Stimulated activated naive CD8-positive, alpha-beta T cell treated with anti-CD3 and anti-CD28 coated beads, Interleukin-15, Interleukin-2, amounts not matched to agents 100 U/mL and 50 U/mL, for 24 hours (primary cell): Measurements from ENCODE around the gene SAAL1.
A peak's percentile ranks its signal among the peaks of the same experiment; 100 is the strongest.

ENCODE experiments used
- ATAC-seq: fragments of 150-1000 bp; cut with Tn5 transposase; one replicate; pipeline ENCODE4 v1.10.0; 2021
- DNase-seq: peaks from one replicate; pipeline ENCODE4 v3.0.0; 2021

The SAAL1 gene

GRCh38 chr11:18088366-18088765, 17.5 kb downstream of the SAAL1 start:
- no peak for ATAC-seq

GRCh38 chr11:18081551-18081950, 24.3 kb downstream of the SAAL1 start:
- ATAC-seq: no peak
- no peak for DNase-seq

More at GRCh38 chr11:18088366-18088765, 17.5 kb downstream of the SAAL1 start:
- DNase-seq: no peak

DNA sequence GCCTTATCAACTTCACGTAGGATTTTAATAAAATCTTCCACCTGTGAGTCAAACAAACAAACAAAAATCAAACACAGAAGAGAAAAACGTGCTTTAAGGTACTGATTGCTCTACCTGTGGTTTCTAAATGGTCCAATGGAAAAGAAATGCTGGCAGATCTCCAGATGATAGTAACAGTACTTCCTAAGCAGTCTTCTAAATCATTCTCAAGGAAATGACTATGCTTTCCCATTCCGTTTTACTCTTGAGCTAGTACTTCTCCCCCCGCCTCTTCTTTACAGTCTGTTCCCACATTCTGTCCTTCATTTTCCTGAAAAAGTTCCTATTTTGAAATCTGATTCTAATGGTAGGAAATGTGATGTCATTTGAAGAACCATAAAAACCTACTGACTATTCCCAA, 25.4 kb downstream of the SAAL1 start:
- DNase-seq (no peak), ATAC-seq (no peak)

- DNase-seq (no peak), ATAC-seq (peak; percentile 69)
Observed at GRCh38 chr11:18078909-18079308, 27.0 kb downstream of the SAAL1 start.

DNA sequence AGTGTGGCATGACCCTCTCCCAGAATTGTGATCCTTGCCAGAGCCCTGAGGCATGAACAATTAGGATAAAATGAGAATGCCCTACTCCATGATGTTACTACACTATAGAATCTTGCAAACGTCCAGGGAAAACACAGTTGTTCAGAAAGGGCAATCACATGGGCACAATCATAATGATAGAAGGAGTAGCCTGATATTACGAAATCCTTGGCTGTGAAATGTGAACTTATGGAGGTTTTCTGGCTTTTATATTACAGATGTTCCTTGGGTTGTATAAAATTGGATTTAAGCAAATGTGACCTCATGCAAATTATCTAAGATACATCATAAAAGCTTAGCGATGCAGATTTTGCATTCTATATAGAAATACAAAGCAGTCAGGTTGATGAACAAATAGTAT, 30.4 kb downstream of the SAAL1 start:
- DNase-seq (no peak), ATAC-seq (no peak)

- DNase-seq (no peak), ATAC-seq (no peak)
Observed at GRCh38 chr11:18071098-18071705, 34.7 kb downstream of the SAAL1 start.

- DNase-seq (no peak), ATAC-seq (no peak)
Observed at GRCh38 chr11:18067372-18067771, 38.5 kb downstream of the SAAL1 start.

- no peak for DNase-seq
- no peak for ATAC-seq
Observed at GRCh38 chr11:18066626-18067025, 39.3 kb downstream of the SAAL1 start.

- no peak for ATAC-seq
- no peak for DNase-seq
Observed at GRCh38 chr11:18065572-18065971, 40.3 kb downstream of the SAAL1 start.

- DNase-seq: no peak
- no peak for ATAC-seq
Observed at GRCh38 chr11:18064450-18065054, 41.3 kb downstream of the SAAL1 start.

DNA sequence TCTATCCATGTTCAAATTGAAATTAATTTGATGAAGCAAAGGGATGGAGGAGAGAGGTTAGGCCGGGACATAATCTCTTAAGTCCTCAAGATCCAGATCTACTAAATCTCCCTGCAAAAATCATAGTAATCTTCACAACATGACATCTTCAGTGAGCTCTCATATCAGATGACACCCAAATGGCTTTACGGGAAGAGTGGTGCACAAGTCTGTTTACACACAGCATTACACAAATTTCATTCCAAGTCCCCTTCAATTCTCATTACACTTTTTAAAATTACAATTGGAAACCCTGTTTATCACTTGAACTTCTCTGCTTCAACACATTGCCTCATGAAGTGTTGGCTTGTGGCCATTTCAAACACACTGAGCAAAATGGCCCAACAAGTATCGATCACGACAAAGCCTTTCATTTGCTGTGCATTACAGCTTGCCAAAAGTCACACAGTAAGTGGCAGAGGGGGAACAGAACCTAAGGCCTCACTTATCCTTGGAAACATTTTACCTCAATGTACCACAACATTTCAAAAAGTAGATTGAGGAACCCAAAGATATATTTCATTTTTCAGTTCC, 41.9 kb downstream of the SAAL1 start:
- ATAC-seq (no peak), DNase-seq (no peak)

GRCh38 chr11:18063125-18063524, 42.8 kb downstream of the SAAL1 start:
- DNase-seq (no peak), ATAC-seq (no peak)

DNA sequence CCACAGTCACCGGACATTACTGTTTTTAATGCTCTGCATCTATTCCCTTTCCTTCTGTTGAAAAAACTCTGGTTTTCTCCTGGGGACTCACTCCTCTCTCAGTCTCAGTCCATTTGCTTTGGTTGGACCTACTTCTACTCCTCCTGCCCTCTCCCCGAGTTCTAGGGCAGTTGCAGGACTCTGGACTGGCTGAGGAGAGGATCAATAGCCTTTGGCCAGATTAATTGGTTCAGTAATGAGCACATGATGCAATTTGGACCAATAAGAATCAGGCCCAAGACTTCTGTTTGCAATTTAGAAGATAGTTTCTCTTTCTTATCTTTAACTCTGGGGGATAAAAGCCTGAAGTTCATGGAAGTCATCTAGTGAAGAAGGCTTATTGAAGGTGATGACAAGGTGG, 44.5 kb downstream of the SAAL1 start:
- ATAC-seq (no peak), DNase-seq (no peak)

GRCh38 chr11:18056561-18057181, 49.2 kb downstream of the SAAL1 start:
- DNase-seq (no peak), ATAC-seq (no peak)

DNA sequence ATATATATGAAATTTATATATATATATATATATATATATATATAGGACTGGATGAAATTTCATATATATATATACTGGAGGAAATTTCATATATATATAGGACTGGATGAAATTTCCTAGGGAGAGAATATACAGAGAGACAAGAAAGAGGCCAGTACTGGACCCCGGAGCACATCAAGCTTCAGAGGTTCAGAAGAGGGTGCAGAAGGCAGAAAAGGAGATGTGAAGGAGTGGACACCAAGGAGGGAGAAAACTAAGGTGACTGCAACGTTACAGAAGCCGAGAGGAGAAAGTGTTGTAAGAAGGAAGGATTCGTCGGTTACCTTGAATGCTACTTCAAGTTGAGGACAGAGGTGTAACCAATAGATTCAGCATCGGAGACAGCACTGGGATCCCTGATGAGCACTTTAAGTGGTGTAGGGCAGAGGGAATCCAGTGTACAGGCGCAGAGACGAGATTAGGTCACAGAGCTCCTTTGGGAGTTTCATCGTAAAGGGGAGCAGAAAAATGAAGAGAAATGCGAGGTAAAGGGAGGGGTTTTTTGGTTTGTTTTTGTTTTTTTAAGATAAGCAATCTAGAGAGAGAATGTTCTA, 51.3 kb downstream of the SAAL1 start:
- DNase-seq: no peak
- ATAC-seq: no peak

DNA sequence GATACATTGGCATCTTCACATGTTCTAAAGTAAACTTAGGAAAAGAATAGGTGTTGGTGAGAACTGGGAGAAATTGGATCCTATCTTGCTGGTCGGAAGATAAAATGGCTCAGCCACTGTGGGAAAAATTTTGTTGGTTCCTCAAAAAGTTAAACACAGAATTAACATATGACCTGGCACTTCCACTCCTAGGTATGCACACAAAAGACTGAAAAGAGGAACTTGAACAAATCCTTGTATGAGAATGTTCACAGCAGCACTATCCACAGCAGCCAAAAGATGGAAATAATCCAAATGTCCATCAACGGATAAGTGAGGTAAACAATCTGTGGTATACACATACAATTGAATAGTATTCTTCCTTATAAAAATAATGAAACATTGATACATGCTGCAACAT, 55.0 kb downstream of the SAAL1 start:
- DNase-seq: no peak
- no peak for ATAC-seq

- ATAC-seq (no peak), DNase-seq (no peak)
Observed at GRCh38 chr11:18046116-18046777, 59.6 kb downstream of the SAAL1 start, which contains the start of gene TPH1. TPH1 (minus strand) TSS chr11:18046269; CDS start chr11:18040762, 5,507 bp downstream.

DNA sequence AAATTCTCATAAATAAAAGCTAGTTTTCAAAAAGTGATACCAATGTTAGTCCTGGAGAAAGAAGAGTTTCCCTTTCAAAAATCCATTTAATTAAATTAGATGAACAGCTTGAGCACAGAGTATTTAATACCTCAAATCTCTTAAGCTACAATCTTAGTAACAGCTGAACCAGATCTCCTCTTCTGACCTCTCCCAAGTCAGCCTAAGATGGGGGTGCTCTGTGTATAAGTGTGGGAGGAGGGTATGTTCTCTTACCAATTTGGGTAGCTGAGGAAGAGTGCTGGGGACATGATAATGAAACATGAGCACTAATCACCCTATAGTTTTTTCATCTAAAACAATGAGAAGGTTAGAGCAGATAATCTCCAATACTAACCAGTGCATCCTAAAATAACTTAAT, 69.4 kb downstream of the SAAL1 start:
- DNase-seq: no peak
- no peak for ATAC-seq
